ENCODE measurements around the gene IGF1R.

The IGF1R gene

DNA sequence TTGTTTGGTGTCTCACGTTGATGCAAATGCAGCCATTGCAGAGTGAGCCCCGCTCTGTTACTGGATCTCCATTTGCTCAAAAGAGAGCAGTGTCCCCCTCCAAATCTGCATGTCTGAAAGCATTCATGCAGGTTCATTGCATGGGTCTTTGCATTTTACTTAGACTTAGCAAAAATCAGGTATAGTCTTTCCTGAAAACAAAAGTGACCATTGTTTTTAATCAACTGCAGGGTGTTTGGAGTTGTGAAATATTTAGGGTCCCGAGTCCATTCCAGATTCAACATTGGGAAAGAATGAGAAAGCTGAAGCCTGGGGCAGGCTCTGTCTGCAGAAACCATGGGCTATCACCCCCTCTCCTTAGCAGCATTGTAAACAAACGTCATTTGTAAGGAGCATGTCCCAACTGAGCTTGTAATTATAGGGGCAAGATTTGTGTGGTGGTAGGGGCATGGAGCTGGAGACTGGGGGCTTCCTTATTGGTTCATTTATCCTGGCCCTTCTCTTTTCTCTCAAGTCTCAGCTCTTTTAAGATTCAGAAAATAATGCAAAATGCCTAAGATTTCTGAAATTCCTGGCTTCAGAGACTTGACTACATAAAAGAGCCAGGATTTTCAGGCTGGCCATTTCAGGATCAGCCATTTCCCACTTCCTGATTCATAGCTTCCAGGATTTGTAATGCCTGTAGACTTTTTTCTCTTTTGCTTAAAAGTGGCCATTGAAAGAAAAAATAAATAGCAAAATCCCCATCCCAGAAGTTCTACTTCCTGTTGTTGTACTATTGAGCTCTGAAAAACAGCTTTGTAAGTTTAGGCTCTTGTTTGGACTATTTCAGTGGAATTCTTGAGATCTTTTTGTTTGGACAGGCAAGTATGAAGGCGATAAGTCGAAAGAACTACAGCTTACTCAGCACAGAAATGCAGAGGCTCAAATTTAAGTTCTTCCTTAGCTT is 23.0 kb downstream of the IGF1R start:
- DNase-seq (ENCODE audit: low spot score) = peak; percentile 61

GRCh38 chr15:98673133-98673532 is 24.8 kb downstream of the IGF1R start:
- DNase-seq (ENCODE audit: low spot score) = no peak

GRCh38 chr15:98674336-98674735 is 26.0 kb downstream of the IGF1R start:
- DNase-seq (ENCODE audit: low spot score) = no peak

- DNase-seq (ENCODE audit: low spot score) = no peak
These were observed 28.4 kb downstream of the IGF1R start for GRCh38 chr15:98676586-98677270.

DNA sequence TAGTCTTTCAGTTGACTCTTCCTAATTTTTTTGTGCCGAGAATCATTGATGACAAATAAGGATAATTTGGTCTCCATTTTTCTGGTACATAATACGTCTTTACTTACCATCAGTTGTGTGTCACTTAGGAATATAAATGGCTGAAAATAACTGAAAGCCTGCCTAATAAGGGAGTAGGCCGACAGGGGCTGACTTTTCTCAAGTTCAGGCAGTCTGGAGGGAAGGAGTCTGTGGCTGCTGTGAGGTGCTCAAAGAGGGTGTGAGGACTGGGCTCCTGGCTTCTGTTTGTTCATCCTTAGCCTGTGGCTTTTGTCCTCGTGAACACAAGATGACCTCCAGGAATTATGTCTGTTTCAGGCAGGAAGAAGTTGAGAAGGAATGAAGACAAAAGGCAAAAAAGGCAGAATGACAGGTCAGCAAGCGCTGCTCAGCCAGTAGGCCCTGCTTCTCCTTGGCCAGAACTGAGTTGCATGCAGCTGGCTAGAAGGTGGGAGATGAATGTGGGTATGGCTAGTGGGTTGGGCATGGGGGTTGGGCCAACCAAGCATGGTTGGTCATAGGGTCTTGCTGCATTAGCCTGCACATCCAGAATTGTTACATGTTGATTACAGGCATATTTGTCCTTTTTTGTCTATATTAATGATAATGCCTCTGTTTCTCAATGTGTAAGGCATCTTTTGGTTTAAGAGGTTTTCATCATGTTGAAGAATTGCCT is 29.2 kb downstream of the IGF1R start:
- no peak for DNase-seq (ENCODE audit: low spot score)

- DNase-seq (ENCODE audit: low spot score) = no peak
These were observed 30.1 kb downstream of the IGF1R start for GRCh38 chr15:98678484-98678883.

DNA sequence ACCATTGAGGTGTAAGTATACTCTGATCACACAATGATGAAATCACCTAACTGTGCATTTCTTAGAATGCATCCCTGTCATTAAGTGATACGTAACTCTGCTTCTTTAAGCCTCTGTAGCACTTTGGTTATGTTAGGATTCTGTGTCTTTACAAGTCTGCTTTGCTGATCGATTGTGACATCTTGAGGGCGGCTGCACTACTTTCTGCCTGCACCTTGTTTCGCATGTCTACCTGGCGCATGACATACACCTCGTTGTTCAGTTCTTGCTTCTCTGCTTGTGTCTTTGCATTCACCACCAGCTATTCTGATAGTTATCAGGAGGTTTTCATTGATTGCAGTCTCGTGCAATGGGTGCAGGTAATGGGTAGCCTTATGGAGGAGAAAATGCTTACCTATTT is 32.7 kb downstream of the IGF1R start:
- DNase-seq (ENCODE audit: low spot score) = no peak

DNA sequence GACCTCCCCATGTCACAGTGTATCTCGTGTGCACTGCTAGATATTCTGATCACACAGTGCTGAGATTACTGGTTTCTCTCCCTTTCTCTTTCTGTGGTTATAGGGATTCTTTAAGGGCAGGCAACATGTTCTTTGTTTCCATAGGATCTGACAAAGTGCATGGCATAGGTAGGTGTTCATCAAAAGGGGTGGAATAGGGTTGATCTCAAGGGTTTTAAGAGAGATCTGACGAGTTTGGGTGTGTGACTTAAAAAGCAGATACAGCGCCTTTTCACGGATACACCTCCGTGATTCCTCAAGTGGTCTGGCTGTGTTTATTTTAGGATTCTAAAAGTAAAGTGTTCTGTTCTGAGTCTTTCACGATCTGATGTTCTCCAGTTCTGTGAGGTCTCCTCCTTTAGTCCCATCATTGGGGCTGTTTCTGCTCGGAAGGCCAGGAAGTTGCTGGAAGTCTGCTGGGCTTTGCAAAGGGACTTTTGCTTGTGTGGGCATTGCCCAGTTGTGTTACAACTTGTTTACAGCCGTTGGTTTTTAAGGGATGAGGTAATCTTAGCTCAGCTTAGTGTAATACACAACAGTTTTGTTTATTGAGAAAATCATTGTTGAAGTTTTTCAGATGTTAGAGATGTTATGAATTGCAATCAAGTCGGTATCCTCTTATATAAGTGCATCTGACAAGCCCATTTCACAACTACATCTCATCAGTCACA is 34.8 kb downstream of the IGF1R start:
- no peak for DNase-seq (ENCODE audit: low spot score)

DNA sequence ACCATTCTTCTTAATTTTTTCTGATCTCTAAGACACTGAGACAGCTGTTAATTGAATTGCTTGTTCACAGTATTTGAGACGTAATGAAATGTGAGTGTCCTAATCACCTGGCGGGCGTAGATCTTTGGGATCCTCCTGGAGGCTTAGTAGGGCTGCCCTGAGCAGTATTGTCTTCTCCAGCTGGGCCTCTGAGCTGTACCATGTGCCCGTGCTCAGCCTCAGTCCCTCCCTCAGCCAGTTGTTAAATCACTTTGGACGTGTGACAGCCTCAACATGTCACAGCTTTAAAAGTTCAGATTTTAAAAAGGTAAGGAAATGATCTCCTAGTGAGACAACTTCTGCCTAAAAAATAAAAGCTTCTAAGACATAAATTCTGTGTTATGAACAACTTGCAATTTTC is 35.5 kb downstream of the IGF1R start:
- DNase-seq (ENCODE audit: low spot score) = no peak

DNA sequence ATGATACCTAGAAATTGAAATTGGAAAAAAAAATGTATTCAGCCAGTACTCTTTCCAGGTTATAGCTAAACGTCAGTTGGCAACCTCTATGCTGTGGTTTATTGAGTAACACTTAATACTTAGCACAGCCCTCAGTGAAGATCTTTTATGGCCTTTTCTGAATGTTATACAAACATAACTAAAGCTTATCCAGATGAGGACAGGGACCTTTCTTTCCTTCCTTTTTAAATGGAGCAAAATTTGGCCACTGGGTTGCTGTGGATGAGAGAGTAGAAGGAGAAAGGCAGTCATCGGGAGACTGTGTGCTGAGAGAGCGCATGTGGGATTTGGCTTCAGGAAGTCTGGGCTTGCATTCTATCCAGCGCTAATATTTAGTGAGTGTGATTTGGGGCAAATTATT is 36.1 kb downstream of the IGF1R start:
- peak; percentile 78 for DNase-seq (ENCODE audit: low spot score)

GRCh38 chr15:98684995-98685525 is 36.7 kb downstream of the IGF1R start:
- DNase-seq (ENCODE audit: low spot score) = no peak

DNA sequence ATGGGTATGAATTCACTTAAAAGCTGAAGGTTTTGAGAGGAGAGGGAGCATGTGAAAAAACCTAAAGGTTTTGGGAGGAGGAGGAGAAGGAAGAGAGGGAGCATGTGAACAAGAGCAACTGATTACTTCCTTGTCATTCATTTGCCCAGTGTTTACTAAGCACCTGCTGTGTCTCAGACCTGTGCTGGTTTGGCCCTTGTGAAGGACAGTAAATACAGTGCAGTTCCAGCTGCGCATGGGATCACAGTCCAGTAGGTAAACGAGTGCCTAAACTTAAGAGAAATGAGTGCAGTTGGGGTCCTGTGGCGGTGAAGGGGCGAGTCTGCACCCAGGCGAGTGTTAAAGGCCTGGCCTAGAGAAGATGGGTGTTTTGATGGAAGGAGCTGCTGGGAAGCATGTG is 38.6 kb downstream of the IGF1R start:
- DNase-seq (ENCODE audit: low spot score) = no peak

GRCh38 chr15:98689431-98689861 is 41.1 kb downstream of the IGF1R start:
- DNase-seq (ENCODE audit: low spot score) = peak; percentile 59

DNA sequence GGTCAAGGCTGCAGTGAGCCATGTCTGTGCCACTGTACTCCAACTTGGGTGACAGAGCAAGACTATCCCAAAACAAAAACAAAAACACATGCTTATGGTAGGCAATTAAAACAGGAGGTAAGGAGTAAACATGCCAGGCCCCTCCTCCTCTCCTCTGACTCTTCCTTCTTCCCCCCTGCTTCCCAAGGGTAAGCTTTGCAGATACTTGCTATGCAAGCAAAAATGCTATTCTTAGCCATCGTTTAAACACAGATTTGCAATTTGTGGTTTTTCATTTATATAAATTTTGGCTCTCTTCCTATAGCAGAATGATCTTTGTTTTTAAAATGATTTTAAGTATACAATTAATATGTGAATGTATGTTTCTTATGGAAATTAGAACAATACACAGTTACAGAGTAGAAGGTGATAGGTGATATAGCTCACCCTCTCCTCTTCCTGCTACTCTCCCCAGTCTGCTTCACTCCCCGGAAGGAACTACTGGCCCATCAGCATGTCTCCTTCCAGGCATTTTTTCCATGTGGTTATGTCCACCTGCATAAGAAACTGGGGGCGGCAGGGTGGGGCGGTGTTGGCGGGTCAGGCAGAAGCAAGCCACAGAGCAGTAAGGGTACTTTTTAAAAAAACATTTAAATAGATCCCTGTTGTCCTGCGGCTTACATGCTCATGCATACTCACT is 42.1 kb downstream of the IGF1R start:
- DNase-seq (ENCODE audit: low spot score) = no peak

- DNase-seq (ENCODE audit: low spot score) = no peak
These were observed 43.9 kb downstream of the IGF1R start for GRCh38 chr15:98692213-98692612.

GRCh38 chr15:98694161-98694560 is 45.8 kb downstream of the IGF1R start:
- no peak for DNase-seq (ENCODE audit: low spot score)

DNA sequence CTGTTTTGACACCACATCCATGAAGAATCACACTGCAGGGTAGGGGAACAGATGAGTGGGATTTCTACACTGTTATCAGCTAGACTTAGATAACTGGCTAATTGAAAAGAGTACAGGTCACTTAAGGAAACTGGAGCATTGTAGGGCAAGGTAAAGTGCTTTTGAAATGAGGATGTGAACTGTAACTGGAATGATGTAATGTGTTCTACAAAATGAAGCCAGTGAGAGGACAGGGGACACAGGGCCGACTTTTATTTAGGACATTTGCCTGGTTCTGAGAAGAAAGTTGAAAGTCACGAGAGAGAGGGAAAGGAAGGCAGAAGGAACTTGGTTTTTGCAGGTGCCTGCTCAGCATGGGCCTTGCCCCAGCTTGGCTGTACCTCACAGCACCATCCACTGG is 50.5 kb downstream of the IGF1R start:
- DNase-seq (ENCODE audit: low spot score) = no peak

- DNase-seq (ENCODE audit: low spot score) = no peak
These were observed 51.5 kb downstream of the IGF1R start for GRCh38 chr15:98699591-98700424.

GRCh38 chr15:98700519-98700918 is 52.2 kb downstream of the IGF1R start:
- DNase-seq (ENCODE audit: low spot score) = no peak

DNA sequence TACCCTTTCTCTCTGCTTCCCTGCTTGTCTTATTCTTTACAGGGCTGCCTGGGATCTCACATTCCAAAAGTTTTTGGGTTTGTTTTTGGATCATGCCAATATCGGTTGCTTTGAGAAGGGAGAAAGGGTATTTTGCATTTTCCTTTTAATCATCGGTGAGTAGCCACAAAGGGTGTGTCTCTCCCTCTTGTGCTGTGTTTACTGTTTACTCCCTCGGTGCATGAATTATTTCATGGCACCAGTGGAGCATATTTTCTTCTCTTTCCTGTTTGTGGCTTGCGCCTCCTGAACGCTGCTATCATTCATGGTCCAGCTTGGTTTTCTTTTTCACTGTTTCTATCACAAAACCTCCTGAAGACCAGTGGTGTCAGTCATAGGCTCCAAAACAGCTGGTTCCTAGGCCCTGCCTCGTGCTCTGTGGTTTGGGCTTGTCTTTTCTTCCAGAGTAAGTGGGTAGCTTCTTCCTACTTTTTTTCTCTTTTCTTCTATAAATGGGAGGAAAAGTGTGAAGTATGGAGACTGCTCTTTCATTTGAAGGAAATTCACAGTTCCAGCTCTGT is 54.9 kb downstream of the IGF1R start:
- no peak for DNase-seq (ENCODE audit: low spot score)
